GM12878 (cell line): Measurements from ENCODE around the gene HAGHL.
"Not testable (repeated sequence)": the region's sequence is repeated elsewhere in the genome, so short reads cannot be mapped to it uniquely, and the experiment has no call there.

Experiments used
- CTCF ChIP-seq, 3 experiments: IDR thresholded peaks in 2 of 3; conservative IDR thresholded peaks in 1 of 3; 2 replicates each; pipeline ENCODE4 v1.5.1; 2011; ENCODE audit warnings: low read depth in 3 of 3, low read length in 3 of 3, mild to moderate bottlenecking in 3 of 3, control low read depth in 2 of 3, moderate library complexity in 2 of 3, inconsistent platforms in 1 of 3, mixed read lengths in 1 of 3; ENCODE audit not compliant: control insufficient read depth in 2 of 3, insufficient read depth in 1 of 3; ENCODE audit errors: extremely low read depth in 1 of 3
- TAF1 ChIP-seq: IDR thresholded peaks from 2 replicates; pipeline ENCODE4 v1.6.1; 2011; ENCODE audit warnings: mild to moderate bottlenecking, low read depth, low read length, borderline replicate concordance

DNA sequence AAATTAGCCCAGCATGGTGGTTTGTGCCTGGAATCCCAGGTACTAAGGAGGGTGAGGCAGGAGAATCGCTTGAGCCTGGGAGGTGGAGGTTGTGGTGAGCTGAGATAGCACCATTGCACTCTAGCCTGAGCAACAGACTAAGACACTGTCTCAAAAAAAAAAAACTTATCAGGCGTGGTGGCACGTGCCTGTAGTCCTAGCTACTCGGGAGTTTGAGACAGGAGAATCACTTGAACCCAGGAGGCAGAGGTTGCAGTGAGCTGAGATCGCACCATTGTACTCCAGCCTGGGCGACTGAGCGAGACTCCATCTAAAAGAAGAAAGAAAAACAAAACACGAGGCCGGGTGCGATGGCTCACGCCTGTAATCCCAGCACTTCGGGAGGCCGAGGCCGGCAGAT, 16.0 kb downstream of the HAGHL start:
- TF ChIP-seq CTCF (IDR thresholded peaks at IDR 0.05 in 2 of 3, conservative IDR thresholded peaks at IDR 0.05 in 1 of 3; ENCODE audit: control insufficient read depth in 2 of 3, extremely low read depth in 1 of 3, insufficient read depth in 1 of 3, low read depth in 3 of 3, low read length in 3 of 3); TAF1: not testable (repeated sequence)
